K562 (cell line): Measurements from ENCODE around the gene OPHN1. TPM values are rescaled to one million over a fixed set of nuclear protein-coding genes. Genes with fewer than 3 reads are reported as not detected.

Experiments used
- ATAC-seq: fragments of 200-7000 bp; cut with Tn5 transposase; 3 replicates; pipeline ENCODE4 v1.9.1; 2020; ENCODE audit warnings: moderate library complexity
- BruUV-seq: library from RNA; stranded (reverse); fragments of 400-500 nt; replicated peaks from 2 replicates; lab custom pipeline; 2021; lab: Mats Ljungman, UMichigan
- CTCF ChIA-PET: fragments of 300-600 bp; formaldehyde crosslinking; extraction: SDS; loops from one replicate; lab custom pipeline; 2021; ENCODE audit warnings: low intra/inter-chr PET ratio; lab: Yijun Ruan, JAX
- POLR2A ChIA-PET: fragments of 300-600, 350-650 bp; sonication (Branson Sonifier 250); formaldehyde crosslinking; extraction: SDS; loops from one replicate; lab custom pipeline; 2021; ENCODE audit warnings: antibody characterized with exemption, inconsistent platforms; lab: Yijun Ruan, JAX
- DNase-seq, 4 experiments: peaks; one replicate each; pipeline versions ENCODE4 v3.0.0 to v3.0.0-alpha.2; 2011 to 2018; ENCODE audit warnings: low spot score in 3 of 4, mixed read lengths in 3 of 4; ENCODE audit errors: extremely low read depth in 1 of 4
- FAIRE-seq: peaks from 2 replicates; lab custom pipeline; 2011; peaks lifted over from hg19 to GRCh38; lab: Jason Lieb, UNC
- H2AFZ ChIP-seq: 2 replicates; pipeline ENCODE4 v1.6.0; 2011; ENCODE audit warnings: low read depth, low read length, control low read depth, inconsistent platforms
- H3K27ac ChIP-seq: fragments of 200-600 bp; 3 replicates; pipeline ENCODE4 v1.8.0; 2011; ENCODE audit warnings: low read depth, mild to moderate bottlenecking, control low read depth, inconsistent platforms, low read length, moderate library complexity, mixed read lengths; ENCODE audit errors: extremely low read depth
- H3K27me3 ChIP-seq, 2 experiments: fragments of 300-600 bp in 1 of 2; 2 replicates in 1 of 2; 3 replicates in 1 of 2; pipeline versions ENCODE4 v1.6.0 to v1.8.0; 2011; ENCODE audit warnings: inconsistent platforms in 2 of 2, low read length in 2 of 2, mild to moderate bottlenecking in 1 of 2, mixed read lengths in 1 of 2, moderate library complexity in 1 of 2; ENCODE audit not compliant: control insufficient read depth in 2 of 2, insufficient read depth in 2 of 2
- H3K36me3 ChIP-seq: fragments of 300-600 bp; 3 replicates; pipeline ENCODE4 v1.8.0; 2011; ENCODE audit warnings: mild to moderate bottlenecking, low read length, inconsistent platforms; ENCODE audit not compliant: control insufficient read depth, insufficient read depth
- H3K4me1 ChIP-seq, 2 experiments: fragments of 200-600 bp in 1 of 2; replicated peaks in 1 of 2; 2 replicates in 1 of 2; 3 replicates in 1 of 2; pipeline versions ENCODE4 v1.5.1 to v1.8.0; 2011; ENCODE audit warnings: inconsistent platforms in 2 of 2, low read length in 2 of 2, mild to moderate bottlenecking in 1 of 2, mixed read lengths in 1 of 2, moderate library complexity in 1 of 2; ENCODE audit not compliant: control insufficient read depth in 2 of 2, insufficient read depth in 2 of 2
- H3K4me2 ChIP-seq: 2 replicates; pipeline ENCODE4 v1.6.1; 2011; ENCODE audit warnings: low read length, control low read depth, inconsistent platforms, mixed read lengths; ENCODE audit not compliant: insufficient read depth
- H3K4me3 ChIP-seq: fragments of 200-600 bp; sonication (generic), shearing (Covaris generic); 2 replicates; pipeline ENCODE4 v1.5.1; 2016; ENCODE audit warnings: control low read depth, inconsistent platforms
- H3K79me2 ChIP-seq: fragments of 200-600 bp; 3 replicates; pipeline ENCODE4 v1.8.0; 2011; ENCODE audit warnings: low read length, inconsistent platforms; ENCODE audit not compliant: control insufficient read depth, insufficient read depth
- H3K9ac ChIP-seq, 2 experiments: 2 replicates each; pipeline versions ENCODE4 v1.6.0 to v1.6.1; 2011; ENCODE audit warnings: low read depth in 2 of 2, low read length in 2 of 2, control low read depth in 1 of 2, inconsistent platforms in 1 of 2, mild to moderate bottlenecking in 1 of 2, mixed read lengths in 1 of 2; ENCODE audit not compliant: insufficient read depth in 1 of 2
- H3K9me1 ChIP-seq: one replicate; pipeline ENCODE4 v1.6.0; 2011; ENCODE audit warnings: inconsistent platforms, mild to moderate bottlenecking, low read length, moderate library complexity; ENCODE audit not compliant: control insufficient read depth, insufficient read depth
- H3K9me3 ChIP-seq: replicated peaks from 2 replicates; pipeline ENCODE4 v1.5.1; 2011; ENCODE audit warnings: low read depth, low read length, inconsistent platforms; ENCODE audit not compliant: control insufficient read depth, insufficient read depth
- H4K20me1 ChIP-seq: replicated peaks from 2 replicates; pipeline ENCODE4 v1.6.1; 2011; ENCODE audit warnings: low read length, inconsistent platforms, mixed read lengths; ENCODE audit not compliant: control insufficient read depth, insufficient read depth
- ATF7 ChIP-seq: fragments of 450-650 bp; IDR thresholded peaks from 2 replicates; pipeline ENCODE4 v1.7.1; 2014; ENCODE audit warnings: mild to moderate bottlenecking, moderate library complexity
- NR3C1 ChIP-seq: sonication (generic); formaldehyde crosslinking; IDR thresholded peaks from 2 replicates; pipeline ENCODE4 v1.8.1; 2022; ENCODE audit warnings: missing genetic modification reagents
- SOX6 ChIP-seq: fragments of 450-650 bp; IDR thresholded peaks from 2 replicates; pipeline ENCODE4 v1.6.1; 2014; ENCODE audit warnings: mild to moderate bottlenecking
- ZBTB1 ChIP-seq: sonication (generic); formaldehyde crosslinking; IDR thresholded peaks from 2 replicates; pipeline ENCODE4 v1.8.1; 2023; ENCODE audit warnings: missing genetic modification reagents, low read depth, mild to moderate bottlenecking, borderline replicate concordance
- ZC3H11A ChIP-seq: IDR thresholded peaks from 2 replicates; pipeline ENCODE4 v1.6.1; 2012; ENCODE audit warnings: low read depth, low read length, improper control_type of control experiment
- ZNF639 ChIP-seq, 2 experiments: fragments of 200-800 bp in 1 of 2; sonication (Bioruptor generic) in 1 of 2; sonication (generic) in 1 of 2; formaldehyde crosslinking in 1 of 2; IDR thresholded peaks in 1 of 2; conservative IDR thresholded peaks in 1 of 2; 2 replicates each; pipeline versions ENCODE4 v1.5.0 to v1.6.1; 2016 to 2020; ENCODE audit warnings: missing compliant biosample characterization in 1 of 2, missing genetic modification characterization in 1 of 2, missing genetic modification reagents in 1 of 2
- WGBS: fragments of 100-300 bp; shearing (Covaris generic); methylation state at CpG from one replicate; pipeline ENCODE4 v1.1.6; 2016; ENCODE audit warnings: low coverage, mixed read lengths; ENCODE audit not compliant: insufficient coverage; ENCODE audit errors: missing lambda C conversion rate; 5-methylcytosine and 5-hydroxymethylcytosine counted together
- in situ Hi-C: fragments of 300-500 bp; cut with MboI; formaldehyde crosslinking; loops from 4 replicates; pipeline ENCODE4 v1.15.0; 2018; ENCODE audit warnings: inconsistent platforms, mixed read lengths
- intact Hi-C: fragments of 100-400 bp; cut with micrococcal nuclease; formaldehyde crosslinking; loops from 2 replicates; pipeline ENCODE4 v1.14.2; 2022
- polyA plus RNA-seq, 8 experiments: library from polyadenylated mRNA; depleted of rRNA in 4 of 8; stranded (reverse) in 5 of 8; unstranded in 3 of 8; fragments of >200 nt; fragmentation: Nextera tagmentation in 2 of 8; fragmentation: Illumina TruSeq in 1 of 8; extraction: Ambion mirVana in 2 of 8; extraction: Trizol in 1 of 8; gene quantifications; 2 replicates each; pipeline versions ENCODE4 v1.2.1 to v1.2.3, GENCODE V29; 2011 to 2014; ENCODE audit warnings: inconsistent platforms in 1 of 8, missing spikeins in 1 of 8
- total RNA-seq, 7 experiments: library from RNA; depleted of rRNA in 6 of 7; stranded (reverse); fragments of >200 nt in 6 of 7; fragmentation: Illumina TruSeq in 2 of 7; extraction: Trizol in 2 of 7; gene quantifications; 2 replicates each; pipeline versions ENCODE4 v1.2.1 to v1.2.3, GENCODE V29; 2011 to 2021; ENCODE audit warnings: low replicate concordance in 1 of 7

OPHN1 gene
- total and polyA plus RNA-seq, 9 of the 15 experiments (the other 6 are each of a cell fraction or from before 2014, with no cell fraction given): 0.28 to 1.8 (median 1.0) TPM

GRCh38 chrX:68383540-68383939, 49.8 kb downstream of the OPHN1 start:
- no TSS peak for BruUV-seq

More at GRCh38 chrX:68383540-68383939, 49.8 kb downstream of the OPHN1 start:
- Histone ChIP-seq H3K27ac (no peak overlapping the region), H3K36me3 (no peaks in the 10 kb centered on the region), H3K4me2 (no peak overlapping the region), H3K9ac (no peak overlapping the region), H3K9me1 (no peaks in the 10 kb centered on the region), H3K27me3 (no peaks in the 10 kb centered on the region), H3K4me3 (no peak overlapping the region), H3K4me1 (no peaks in the 10 kb centered on the region), H3K9me3 (no peaks in the 10 kb centered on the region), H4K20me1 (no peaks in the 10 kb centered on the region), H2AFZ (no peak overlapping the region), H3K79me2 (no peaks in the 10 kb centered on the region)
- in situ Hi-C loops: no loop called here
- ChIA-PET CTCF (no interaction called here), POLR2A (interaction anchor here (0.7 kb wide), 1 partner anchor 116 kb away, joined by 3 read pairs; no protein-coding TSS in a partner anchor)
- intact Hi-C loops: no loop called here
- 23% methylated on average over 3 of the region's 5 CpGs for whole genome bisulfite sequencing
- no peak for ATAC-seq
- DNase-seq: no peak
- TF ChIP-seq ATF7 (no peak), SOX6 (no peak), ZC3H11A (no peak), ZNF639 (CRISPR knock-in tag; conservative IDR thresholded peaks at IDR 0.05 in 1 of 2, IDR thresholded peaks at IDR 0.05 in 1 of 2) (no peak), NR3C1 (CRISPR knock-in tag) (no peak), ZBTB1 (CRISPR knock-in tag) (no peak)
- no peak for FAIRE-seq
